Esophagus squamous epithelium (tissue), 5 donors: ENCODE results near the gene RAMP3. TPM values are rescaled to one million over a fixed set of nuclear protein-coding genes. Genes with fewer than 3 reads are reported as not detected.

Experiments
- DNase-seq: peaks from one replicate; lab custom pipeline; 2025; lab: John Stamatoyannopoulos, UW
- H3K27ac ChIP-seq, 4 donors: fragments of 200-600 bp; sonication (generic); one replicate each; pipeline ENCODE4 v1.5.1; 2016 to 2019; ENCODE audit warnings: mild to moderate bottlenecking in 1 of 4
- H3K27me3 ChIP-seq, 4 donors: fragments of 200-600 bp; sonication (generic); 1 replicate in 3 of 4; 2 replicates in 1 of 4; pipeline versions ENCODE4 v1.5.1 to v1.6.0; 2017 to 2021; ENCODE audit warnings: antibody characterized with exemption in 1 of 4
- H3K36me3 ChIP-seq, 3 donors: fragments of 200-600 bp; sonication (generic); one replicate each; pipeline ENCODE4 v1.5.1; 2016 to 2019
- H3K4me1 ChIP-seq, 3 donors: fragments of 200-600 bp; sonication (generic); one replicate each; pipeline ENCODE4 v1.5.1; 2017 to 2019
- H3K4me3 ChIP-seq, 4 donors: fragments of 200-600 bp; sonication (generic); 1 replicate in 3 of 4; 2 replicates in 1 of 4; pipeline ENCODE4 v1.5.1; 2016 to 2019; ENCODE audit warnings: mild to moderate bottlenecking in 2 of 4, moderate library complexity in 1 of 4
- H3K9me3 ChIP-seq, 3 donors: fragments of 200-600 bp; sonication (generic); one replicate each; pipeline ENCODE4 v1.5.1; 2016 to 2019
- POLR2A ChIP-seq, 4 donors: fragments of 450-650 bp; IDR thresholded peaks; one replicate each; pipeline ENCODE4 v1.6.1; 2017; ENCODE audit warnings: antibody characterized with exemption in 4 of 4, mild to moderate bottlenecking in 4 of 4, moderate library complexity in 3 of 4
- WGBS, 2 donors: methylation state at CpG; one replicate each; pipeline ENCODE4 v1.1.5; 2018; 5-methylcytosine and 5-hydroxymethylcytosine counted together
- intact Hi-C: fragments of 100-400 bp; cut with DNase I; formaldehyde crosslinking; loops from one replicate; pipeline ENCODE4 v1.15.0; 2022
- total RNA-seq, 4 donors: library from RNA; depleted of rRNA; stranded (reverse); fragments of >200 nt; gene quantifications; one replicate each; pipeline ENCODE4 v1.1.0, GENCODE V29; 2016
- TF ChIP-seq, protein P1 (sequence below), 6 experiments: fragments of 450-650 bp in 4 of 6; fragments of 200-600 bp in 2 of 6; sonication (generic) in 2 of 6; IDR thresholded peaks; one replicate each; pipeline ENCODE4 v1.5.1; 2016 to 2019; ENCODE audit warnings: antibody characterized with exemption in 6 of 6, mild to moderate bottlenecking in 4 of 6, moderate library complexity in 4 of 6
- donor health status: DM: yes; HTN: yes; CAD: no.

Gene RAMP3
- total RNA-seq, 4 donors from 2014 or later, result 7.1 to 35.9 (median 13.2) TPM

DNA sequence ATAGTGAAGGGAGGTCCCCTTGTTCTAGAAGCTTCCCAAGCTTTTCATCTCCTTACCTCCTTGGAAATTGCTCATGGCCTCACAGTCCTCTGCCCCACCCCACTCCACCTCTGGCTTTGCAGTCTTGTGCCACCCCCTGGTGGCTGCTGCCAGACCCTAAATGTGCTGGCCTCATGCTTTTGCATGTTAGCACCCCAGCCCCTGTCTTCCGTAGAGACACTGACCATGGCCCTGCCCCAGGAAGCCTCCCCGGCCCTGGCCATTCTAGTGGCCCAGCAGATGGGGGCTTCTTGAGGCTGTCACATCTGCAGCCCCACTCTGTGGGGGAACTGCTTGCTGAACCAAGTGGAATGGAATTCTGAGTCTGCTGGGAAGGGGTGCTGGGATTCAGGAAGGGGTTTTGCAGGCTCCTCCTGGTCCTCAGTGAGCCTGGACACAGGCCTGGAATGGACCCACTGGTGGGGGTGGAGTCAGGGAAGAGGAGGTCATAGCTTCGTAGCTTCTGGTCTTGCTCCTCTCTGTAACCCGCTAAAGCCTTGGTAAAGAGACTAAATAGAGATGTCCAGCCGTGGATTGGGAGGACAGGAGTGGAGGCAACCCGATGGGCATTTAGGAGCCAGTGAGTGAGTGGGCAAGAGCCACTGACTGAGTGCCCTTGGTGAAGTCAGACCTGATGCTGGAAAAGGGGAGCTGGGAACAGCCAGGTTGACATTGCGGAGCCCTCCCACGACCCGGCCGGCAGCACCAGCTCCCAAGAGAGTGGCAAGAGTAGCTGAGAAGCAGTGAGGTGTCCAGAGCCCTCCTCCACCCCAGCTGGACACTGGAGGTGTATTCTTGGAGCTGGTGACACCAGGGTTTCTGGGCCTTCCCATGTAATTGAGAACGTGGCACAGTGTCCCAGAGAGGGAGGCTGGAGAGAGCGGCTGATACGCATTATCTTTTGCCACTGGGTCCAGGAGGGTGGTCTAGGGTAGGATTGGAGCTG, 20.9 kb downstream of the RAMP3 start:
- intact Hi-C loops, result no loop called here
- H3K9me3 ChIP-seq, result no peaks in the 10 kb centered on the region
- H3K27me3 ChIP-seq, result peaks cover 0 to 13% (median 0%) of the 10 kb centered on the region in 4 donors
- no peak overlapping the region for H3K27ac ChIP-seq
- TF ChIP-seq, protein P1, sequence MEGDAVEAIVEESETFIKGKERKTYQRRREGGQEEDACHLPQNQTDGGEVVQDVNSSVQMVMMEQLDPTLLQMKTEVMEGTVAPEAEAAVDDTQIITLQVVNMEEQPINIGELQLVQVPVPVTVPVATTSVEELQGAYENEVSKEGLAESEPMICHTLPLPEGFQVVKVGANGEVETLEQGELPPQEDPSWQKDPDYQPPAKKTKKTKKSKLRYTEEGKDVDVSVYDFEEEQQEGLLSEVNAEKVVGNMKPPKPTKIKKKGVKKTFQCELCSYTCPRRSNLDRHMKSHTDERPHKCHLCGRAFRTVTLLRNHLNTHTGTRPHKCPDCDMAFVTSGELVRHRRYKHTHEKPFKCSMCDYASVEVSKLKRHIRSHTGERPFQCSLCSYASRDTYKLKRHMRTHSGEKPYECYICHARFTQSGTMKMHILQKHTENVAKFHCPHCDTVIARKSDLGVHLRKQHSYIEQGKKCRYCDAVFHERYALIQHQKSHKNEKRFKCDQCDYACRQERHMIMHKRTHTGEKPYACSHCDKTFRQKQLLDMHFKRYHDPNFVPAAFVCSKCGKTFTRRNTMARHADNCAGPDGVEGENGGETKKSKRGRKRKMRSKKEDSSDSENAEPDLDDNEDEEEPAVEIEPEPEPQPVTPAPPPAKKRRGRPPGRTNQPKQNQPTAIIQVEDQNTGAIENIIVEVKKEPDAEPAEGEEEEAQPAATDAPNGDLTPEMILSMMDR (IDR thresholded peaks at IDR 0.05), result no peak
- TF ChIP-seq POLR2A (IDR thresholded peaks at IDR 0.05), result no peak
- no peaks in the 10 kb centered on the region for H3K36me3 ChIP-seq
- 73 to 100% methylated on average over 3 to 10 of the region's 13 CpGs for WGBS, 2 donors
- no peak overlapping the region for H3K4me3 ChIP-seq
- H3K4me1 ChIP-seq, result no peaks in the 10 kb centered on the region
- DNase-seq, result no peak

DNA sequence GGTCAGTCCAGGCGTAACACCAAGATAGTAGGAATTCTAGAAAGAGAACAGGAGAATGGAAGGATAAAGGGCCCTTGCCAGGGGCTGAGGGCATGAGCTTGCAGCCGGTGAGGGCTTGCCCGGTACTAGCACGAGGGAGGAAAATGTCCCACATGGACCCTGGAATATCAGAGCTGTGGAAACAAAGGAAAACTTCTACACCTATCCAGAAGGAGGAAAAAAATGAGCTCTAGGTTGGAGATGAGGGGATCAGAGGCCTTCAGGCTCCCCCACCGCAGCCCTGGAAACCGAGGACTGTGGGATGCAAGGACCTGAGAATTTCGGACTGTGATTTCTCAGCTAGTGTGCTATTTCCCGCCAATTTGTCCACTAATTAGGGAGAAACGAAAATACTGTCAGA, 22.1 kb downstream of the RAMP3 start:
- no peaks in the 10 kb centered on the region for H3K36me3 ChIP-seq
- no peak overlapping the region for H3K27ac ChIP-seq
- intact Hi-C loops, result no loop called here
- H3K27me3 ChIP-seq, result peaks cover 0 to 13% (median 0%) of the 10 kb centered on the region in 4 donors
- DNase-seq, result no peak
- TF ChIP-seq, protein P1 (IDR thresholded peaks at IDR 0.05), result no peak
- no peak for TF ChIP-seq POLR2A (IDR thresholded peaks at IDR 0.05)
- no peaks in the 10 kb centered on the region for H3K9me3 ChIP-seq
- no peaks in the 10 kb centered on the region for H3K4me1 ChIP-seq
- H3K4me3 ChIP-seq, result no peak overlapping the region
- WGBS, 2 donors, result 68 to 81% methylated on average over 9 of the region's 9 CpGs

DNA sequence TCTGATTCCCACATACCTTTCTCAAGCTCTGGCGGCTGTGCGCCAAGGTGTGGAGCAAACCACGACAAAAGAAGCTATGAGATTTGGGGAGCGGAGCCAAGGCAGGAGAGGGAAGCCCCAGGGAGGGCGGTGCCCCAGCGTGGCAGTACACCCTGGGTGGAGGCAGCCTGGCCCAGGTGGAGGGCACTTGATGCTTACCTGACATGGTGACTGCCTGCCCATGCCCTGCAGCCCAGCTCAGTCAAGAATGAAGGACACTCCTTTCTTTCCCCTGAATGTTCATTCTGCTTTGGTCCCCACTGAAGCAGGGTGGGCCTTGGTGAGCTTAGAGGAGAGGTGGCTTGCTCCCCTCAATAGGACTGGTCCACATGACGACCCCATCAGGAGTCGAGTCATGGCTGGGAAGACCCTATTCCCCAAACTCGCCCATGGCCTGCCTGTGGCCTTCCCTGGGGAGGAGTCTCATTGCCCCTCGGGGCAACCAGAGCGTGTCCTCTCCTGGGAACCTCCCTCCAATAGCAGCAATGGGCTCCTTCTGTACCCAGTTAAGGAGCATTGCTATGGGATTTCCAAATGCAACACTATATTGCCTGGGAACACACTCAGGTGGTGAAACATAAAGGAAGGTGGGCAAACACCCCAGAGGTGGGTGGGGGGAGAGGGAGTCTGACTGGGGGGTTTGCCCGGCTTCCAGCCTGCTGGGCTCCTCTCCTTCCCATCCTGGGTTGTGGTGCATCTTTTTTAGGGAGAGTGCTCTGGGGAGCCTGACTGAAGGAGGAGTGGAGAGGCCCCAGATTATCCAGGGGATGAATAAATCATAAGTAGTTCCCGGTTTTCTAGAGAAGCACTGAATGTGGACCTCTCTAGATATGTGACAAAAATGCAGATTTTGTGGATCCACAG, 22.7 kb downstream of the RAMP3 start:
- no peaks in the 10 kb centered on the region for H3K9me3 ChIP-seq
- no peak for DNase-seq
- WGBS, 2 donors, result 62 to 67% methylated on average over 6 to 10 of the region's 13 CpGs
- TF ChIP-seq, protein P1 (IDR thresholded peaks at IDR 0.05), result no peak
- no peak for TF ChIP-seq POLR2A (IDR thresholded peaks at IDR 0.05)
- no peaks in the 10 kb centered on the region for H3K4me1 ChIP-seq
- intact Hi-C loops, result no loop called here
- H3K27ac ChIP-seq, result no peak overlapping the region
- H3K4me3 ChIP-seq, result no peak overlapping the region
- no peaks in the 10 kb centered on the region for H3K36me3 ChIP-seq
- H3K27me3 ChIP-seq, result peaks cover 0 to 13% (median 0%) of the 10 kb centered on the region in 4 donors

DNA sequence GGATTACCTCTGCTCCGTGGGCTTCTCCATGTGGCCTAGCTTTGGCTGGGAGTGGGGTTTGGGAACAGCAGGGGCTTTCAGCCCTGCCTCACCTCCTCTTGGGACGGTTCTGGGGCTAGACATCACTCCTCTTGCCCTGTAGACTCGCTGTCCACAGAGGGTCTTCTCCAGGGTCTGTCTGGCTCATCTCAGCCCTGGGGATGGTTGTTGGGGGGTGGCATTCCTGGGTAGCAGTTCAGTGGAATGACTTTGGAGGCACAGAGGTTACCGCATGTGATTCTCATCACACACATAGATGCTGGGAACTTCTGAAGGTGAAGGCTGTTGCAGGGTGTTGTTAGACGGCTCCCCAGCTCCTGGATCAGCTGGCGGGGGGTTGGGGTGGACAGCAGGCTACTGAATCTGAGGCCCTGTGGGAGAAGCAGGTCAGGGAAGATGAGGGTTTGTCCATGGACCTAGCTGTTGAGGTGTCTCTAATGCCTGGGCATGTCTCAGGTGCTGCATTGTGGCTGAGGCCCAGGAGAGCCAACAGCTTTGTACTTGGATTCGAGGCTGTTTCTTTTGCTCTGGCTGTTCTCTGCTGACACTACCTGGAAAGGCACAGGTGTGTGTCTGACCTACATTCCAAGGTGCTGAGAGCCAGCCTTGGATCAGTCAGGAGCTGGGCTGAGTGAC, 23.8 kb downstream of the RAMP3 start:
- no peak overlapping the region for H3K27ac ChIP-seq
- no peaks in the 10 kb centered on the region for H3K9me3 ChIP-seq
- 74 to 75% methylated on average over 2 to 5 of the region's 7 CpGs for WGBS, 2 donors
- no peak for DNase-seq
- no peak for TF ChIP-seq POLR2A (IDR thresholded peaks at IDR 0.05)
- TF ChIP-seq, protein P1 (IDR thresholded peaks at IDR 0.05), result no peak
- H3K27me3 ChIP-seq, result peaks cover 0 to 13% (median 0%) of the 10 kb centered on the region in 4 donors
- no peak overlapping the region for H3K4me3 ChIP-seq
- no peaks in the 10 kb centered on the region for H3K36me3 ChIP-seq
- intact Hi-C loops, result no loop called here
- no peaks in the 10 kb centered on the region for H3K4me1 ChIP-seq
